H1 (cell line): ENCODE measurements around the gene ARHGEF3. TPM values are rescaled to one million over a fixed set of nuclear protein-coding genes. Genes with fewer than 3 reads are reported as not detected.

Experiments used
- CTCF ChIA-PET: fragments of 300-600 bp; sonication (Branson Sonifier 250); formaldehyde crosslinking; loops from one replicate; lab custom pipeline; 2021; ENCODE audit not compliant: partially characterized antibody; lab: Charles Lee
- POLR2A ChIA-PET: fragments of 300-600 bp; sonication (Branson Sonifier 250); formaldehyde crosslinking; loops from one replicate; lab custom pipeline; 2021; ENCODE audit warnings: inconsistent platforms; ENCODE audit not compliant: partially characterized antibody; lab: Charles Lee
- DNase-seq, 2 experiments: peaks; one replicate each; pipeline versions ENCODE4 v3.0.0 to v3.0.0-alpha.2; 2010 to 2022; ENCODE audit warnings: low spot score in 2 of 2, low read depth in 1 of 2, mixed read lengths in 1 of 2
- FAIRE-seq: peaks from 2 replicates; lab custom pipeline; 2011; peaks lifted over from hg19 to GRCh38; lab: Jason Lieb, UNC
- H2AFZ ChIP-seq: 2 replicates; pipeline ENCODE4 v1.8.1; 2012; ENCODE audit warnings: low read length, inconsistent platforms
- H2AK5ac ChIP-seq: 2 replicates; pipeline ENCODE4 v1.6.1; 2013; ENCODE audit warnings: low read depth, low read length
- H2BK120ac ChIP-seq: replicated peaks from 2 replicates; pipeline ENCODE3; 2013; ENCODE audit warnings: low read depth, low read length, inconsistent platforms
- H2BK12ac ChIP-seq: 2 replicates; pipeline ENCODE4 v1.6.1; 2013; ENCODE audit warnings: low read depth, low read length
- H2BK15ac ChIP-seq: 2 replicates; pipeline ENCODE4 v1.6.1; 2013; ENCODE audit warnings: low read length
- H2BK20ac ChIP-seq: 2 replicates; pipeline ENCODE4 v1.6.1; 2013; ENCODE audit warnings: low read length
- H2BK5ac ChIP-seq: 2 replicates; pipeline ENCODE4 v1.6.1; 2013; ENCODE audit warnings: low read depth, low read length
- H3K14ac ChIP-seq: 2 replicates; pipeline ENCODE4 v1.6.1; 2013; ENCODE audit warnings: inconsistent platforms; ENCODE audit not compliant: insufficient read length
- H3K18ac ChIP-seq: 2 replicates; pipeline ENCODE4 v1.6.1; 2013; ENCODE audit warnings: low read length; ENCODE audit errors: extremely low read depth
- H3K23ac ChIP-seq: 2 replicates; pipeline ENCODE4 v1.6.1; 2013; ENCODE audit warnings: inconsistent platforms; ENCODE audit not compliant: insufficient read length
- H3K23me2 ChIP-seq: 2 replicates; pipeline ENCODE4 v1.6.1; 2013; ENCODE audit warnings: low read depth, low read length
- H3K27ac ChIP-seq: 2 replicates; pipeline ENCODE4 v1.6.1; 2011; ENCODE audit warnings: low read depth, low read length, inconsistent platforms
- H3K27me3 ChIP-seq, 4 experiments: replicated peaks in 1 of 4; 1 replicate in 1 of 4; 2 replicates in 3 of 4; pipeline versions ENCODE4 v1.6.1 to v1.8.1; 2011 to 2013; ENCODE audit warnings: low read length in 3 of 4, mild to moderate bottlenecking in 3 of 4, inconsistent platforms in 2 of 4, mixed read lengths in 2 of 4, moderate library complexity in 1 of 4; ENCODE audit not compliant: control insufficient read depth in 3 of 4, insufficient read depth in 3 of 4; ENCODE audit errors: extremely low read depth in 1 of 4
- H3K36me3 ChIP-seq, 4 experiments: 2 replicates each; pipeline versions ENCODE4 v1.6.1 to v1.8.1; 2011 to 2013; ENCODE audit warnings: mild to moderate bottlenecking in 4 of 4, low read length in 3 of 4, moderate library complexity in 2 of 4, control low read depth in 1 of 4, inconsistent platforms in 1 of 4; ENCODE audit not compliant: insufficient read depth in 4 of 4, control insufficient read depth in 2 of 4
- H3K4ac ChIP-seq: replicated peaks from 2 replicates; pipeline ENCODE3; 2013; ENCODE audit warnings: low read length, low read depth, mixed read lengths, inconsistent platforms; ENCODE audit not compliant: insufficient read length
- H3K4me1 ChIP-seq, 4 experiments: replicated peaks in 1 of 4; 1 replicate in 1 of 4; 2 replicates in 3 of 4; pipeline versions ENCODE4 v1.6.1 to v1.8.1; 2011 to 2013; ENCODE audit warnings: low read length in 3 of 4, inconsistent platforms in 2 of 4, mixed read lengths in 1 of 4; ENCODE audit not compliant: insufficient read depth in 4 of 4, control insufficient read depth in 3 of 4
- H3K4me2 ChIP-seq, 2 experiments: 2 replicates each; pipeline versions ENCODE4 v1.6.1 to v1.8.1; 2011 to 2013; ENCODE audit warnings: low read depth in 2 of 2, low read length in 2 of 2, control low read depth in 1 of 2, inconsistent platforms in 1 of 2, mild to moderate bottlenecking in 1 of 2; ENCODE audit not compliant: insufficient read depth in 1 of 2
- H3K4me3 ChIP-seq, 4 experiments: fragments of 200-600, 300-600 bp in 1 of 4; sonication (generic), shearing (Covaris generic), sonication (Bioruptor Twin) in 1 of 4; 2 replicates each; pipeline versions ENCODE4 v1.5.1 to v1.8.1; 2011 to 2016; ENCODE audit warnings: low read length in 4 of 4, low read depth in 3 of 4, control low read depth in 2 of 4, inconsistent platforms in 2 of 4, mild to moderate bottlenecking in 2 of 4, mixed read lengths in 1 of 4, moderate library complexity in 1 of 4; ENCODE audit not compliant: insufficient read depth in 2 of 4; ENCODE audit errors: extremely low read depth in 1 of 4
- H3K56ac ChIP-seq: replicated peaks from 2 replicates; pipeline ENCODE3; 2013; ENCODE audit warnings: low read depth, mild to moderate bottlenecking, mixed read lengths, low read length, inconsistent platforms; ENCODE audit not compliant: insufficient read length
- H3K79me1 ChIP-seq: 2 replicates; pipeline ENCODE4 v1.6.1; 2013; ENCODE audit warnings: low read depth, low read length, control low read depth
- H3K79me2 ChIP-seq, 2 experiments: 2 replicates each; pipeline versions ENCODE4 v1.6.1 to v1.8.1; 2012 to 2013; ENCODE audit warnings: low read length in 2 of 2, mild to moderate bottlenecking in 2 of 2, inconsistent platforms in 1 of 2; ENCODE audit not compliant: insufficient read depth in 2 of 2, control insufficient read depth in 1 of 2
- H3K9ac ChIP-seq, 4 experiments: replicated peaks in 1 of 4; 1 replicate in 1 of 4; 2 replicates in 3 of 4; pipeline versions ENCODE4 v1.6.1 to v1.8.1; 2011 to 2013; ENCODE audit warnings: low read depth in 3 of 4, low read length in 3 of 4, control low read depth in 2 of 4, mild to moderate bottlenecking in 2 of 4, moderate library complexity in 2 of 4, inconsistent platforms in 1 of 4; ENCODE audit errors: extremely low read depth in 1 of 4
- H3K9me3 ChIP-seq, 2 experiments: 2 replicates each; pipeline versions ENCODE4 v1.6.1 to v1.8.1; 2012 to 2013; ENCODE audit warnings: mild to moderate bottlenecking in 2 of 2, moderate library complexity in 2 of 2, control low read depth in 1 of 2, inconsistent platforms in 1 of 2, low read depth in 1 of 2, low read length in 1 of 2, mixed read lengths in 1 of 2; ENCODE audit not compliant: insufficient read depth in 2 of 2
- H4K20me1 ChIP-seq, 2 experiments: replicated peaks in 1 of 2; 2 replicates each; pipeline versions ENCODE3 to v1.8.1; 2011 to 2013; ENCODE audit warnings: inconsistent platforms in 2 of 2, low read length in 2 of 2, mild to moderate bottlenecking in 1 of 2; ENCODE audit not compliant: insufficient read depth in 2 of 2, control insufficient read depth in 1 of 2
- H4K5ac ChIP-seq: 2 replicates; pipeline ENCODE4 v1.6.1; 2013; ENCODE audit warnings: low read length, low read depth, mixed read lengths, inconsistent platforms; ENCODE audit not compliant: insufficient read length
- H4K8ac ChIP-seq: 2 replicates; pipeline ENCODE4 v1.8.0; 2013; ENCODE audit warnings: mild to moderate bottlenecking, moderate library complexity, low read length, inconsistent platforms; ENCODE audit not compliant: insufficient read depth; ENCODE audit errors: extremely low read depth
- H4K91ac ChIP-seq: replicated peaks from 2 replicates; pipeline ENCODE3; 2013; ENCODE audit warnings: low read length, mixed read lengths, inconsistent platforms; ENCODE audit not compliant: insufficient read length
- CHD1 ChIP-seq: IDR thresholded peaks from 2 replicates; pipeline ENCODE4 v1.6.1; 2012; ENCODE audit warnings: low read depth, low read length, improper control_type of control experiment
- GABPA ChIP-seq: IDR thresholded peaks from 2 replicates; pipeline ENCODE4 v1.6.1; 2011; ENCODE audit warnings: mild to moderate bottlenecking, low read length, moderate library complexity, borderline replicate concordance; ENCODE audit not compliant: insufficient read depth
- HDAC6 ChIP-seq: IDR thresholded peaks from one replicate; pipeline ENCODE4 v1.7.1; 2012; ENCODE audit warnings: low read depth, mild to moderate bottlenecking, inconsistent platforms, low read length, moderate library complexity
- KDM5A ChIP-seq: fragments of 200-600 bp; IDR thresholded peaks from 2 replicates; pipeline ENCODE4 v1.7.1; 2012; ENCODE audit warnings: mild to moderate bottlenecking, low read length, inconsistent platforms, mixed read lengths
- MAX ChIP-seq: IDR thresholded peaks from 2 replicates; pipeline ENCODE4 v1.6.1; 2012; ENCODE audit warnings: inconsistent platforms
- NANOG ChIP-seq: IDR thresholded peaks from 2 replicates; pipeline ENCODE4 v1.6.1; 2011; ENCODE audit warnings: low read length, low read depth, mild to moderate bottlenecking, inconsistent platforms; ENCODE audit not compliant: insufficient read depth, poor library complexity, severe bottlenecking
- RBBP5 ChIP-seq: IDR thresholded peaks from 2 replicates; pipeline ENCODE4 v1.7.1; 2012; ENCODE audit warnings: low read depth, mild to moderate bottlenecking, inconsistent platforms, low read length, moderate library complexity, borderline replicate concordance
- SP2 ChIP-seq: IDR thresholded peaks from 2 replicates; pipeline ENCODE4 v1.6.1; 2012; ENCODE audit warnings: mild to moderate bottlenecking, low read length, inconsistent platforms
- SP4 ChIP-seq: IDR thresholded peaks from 2 replicates; pipeline ENCODE4 v1.6.1; 2012; ENCODE audit warnings: low read length, inconsistent platforms
- TAF7 ChIP-seq: optimal IDR thresholded peaks from 2 replicates; pipeline ENCODE3; 2011; ENCODE audit warnings: low read depth, mild to moderate bottlenecking, inconsistent platforms, low read length, moderate library complexity, borderline replicate concordance
- WGBS, 2 experiments: shearing (Covaris generic) in 1 of 2; methylation state at CpG; one replicate each; pipeline versions ENCODE4 v1.1.6 to v1.1.7; 2013 to 2015; ENCODE audit warnings: low lambda C conversion rate in 2 of 2, mixed read lengths in 2 of 2, inconsistent platforms in 1 of 2, low coverage in 1 of 2, missing lambda C conversion rate in 1 of 2; ENCODE audit not compliant: insufficient replicate concordance in 2 of 2, insufficient coverage in 1 of 2, insufficient read length in 1 of 2; ENCODE audit errors: extremely low coverage in 1 of 2, missing lambda C conversion rate in 1 of 2; 5-methylcytosine and 5-hydroxymethylcytosine counted together
- polyA plus RNA-seq, 7 experiments: library from polyadenylated mRNA; depleted of rRNA in 3 of 7; stranded (reverse) in 5 of 7; unstranded in 2 of 7; fragments of >200 nt in 5 of 7; fragments of 200-250 nt in 2 of 7; gene quantifications; 1 replicate in 5 of 7; 2 replicates in 1 of 7; 4 replicates in 1 of 7; pipeline versions ENCODE4 v1.2.1 to v1.2.3, GENCODE V29; 2011 to 2013; ENCODE audit warnings: missing spikeins in 2 of 7, mixed read lengths in 2 of 7
- total RNA-seq: library from RNA; stranded (reverse); fragmentation: NEBNext Ultra II Directional; extraction: Animal tissue kit (Norgen Biotek cat#: 25700); gene quantifications from 2 replicates; pipeline ENCODE4 v1.2.1, GENCODE V29; 2021
- TF ChIP-seq, protein P1 (sequence below): IDR thresholded peaks from 2 replicates; pipeline ENCODE4 v1.6.1; 2012; ENCODE audit warnings: inconsistent platforms

The ARHGEF3 gene
- total and polyA plus RNA-seq, 2 of the 8 experiments (the other 6 are each of a cell fraction or from before 2014, with no cell fraction given), result 2.8 to 6.0 TPM

GRCh38 chr3:56751056-56751707, 50.6 kb downstream of the ARHGEF3 start:
- Histone ChIP-seq H3K9me3 (no peaks in the 10 kb centered on the region), H3K56ac (no peak overlapping the region), H3K4ac (no peak overlapping the region), H3K23ac (no peak overlapping the region), H3K27me3 (no peaks in the 10 kb centered on the region), H4K5ac (no peak overlapping the region), H4K8ac (no peak overlapping the region), H3K18ac (no peak overlapping the region), H2BK20ac (no peak overlapping the region)
- 89% methylated on average over 5 of the region's 5 CpGs; no CpG with 5 or more reads in 1 of the 2 experiments for WGBS, 2 experiments
- TF ChIP-seq MAX, result no peak
- no peak for TF ChIP-seq SP4
- no peak for TF ChIP-seq GABPA
- no peak for TF ChIP-seq TAF7
- TF ChIP-seq KDM5A, result no peak
- no peak for TF ChIP-seq SP2
- TF ChIP-seq CHD1, result no peak
- TF ChIP-seq, protein P1, sequence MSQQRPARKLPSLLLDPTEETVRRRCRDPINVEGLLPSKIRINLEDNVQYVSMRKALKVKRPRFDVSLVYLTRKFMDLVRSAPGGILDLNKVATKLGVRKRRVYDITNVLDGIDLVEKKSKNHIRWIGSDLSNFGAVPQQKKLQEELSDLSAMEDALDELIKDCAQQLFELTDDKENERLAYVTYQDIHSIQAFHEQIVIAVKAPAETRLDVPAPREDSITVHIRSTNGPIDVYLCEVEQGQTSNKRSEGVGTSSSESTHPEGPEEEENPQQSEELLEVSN, result no peak
- no peak for TF ChIP-seq NANOG
- no peak for TF ChIP-seq RBBP5
- TF ChIP-seq HDAC6, result no peak
- TF ChIP-seq, all 59 proteins: peak for 0
- Histone ChIP-seq H3K23me2 (0 out of 2 replicates have a peak, but pooled peaks cover 1% of the 10 kb centered on the region), H3K4me3 (no peak overlapping the region), H3K4me2 (no peak overlapping the region), H3K27ac (no peak overlapping the region), H3K79me2 (no peaks in the 10 kb centered on the region), H2BK5ac (no peak overlapping the region), H4K91ac (no peak overlapping the region), H2AK5ac (no peak overlapping the region), H3K36me3 (no peaks in the 10 kb centered on the region), H2BK15ac (no peak overlapping the region), H2BK120ac (no peak overlapping the region), H4K20me1 (no peaks in the 10 kb centered on the region), H3K14ac (no peak overlapping the region), H3K4me1 (no peaks in the 10 kb centered on the region), H2BK12ac (no peak overlapping the region), H3K79me1 (no peaks in the 10 kb centered on the region), H2AFZ (no peak overlapping the region), H3K9ac (no peak overlapping the region)
- DNase-seq (no peak), FAIRE-seq (no peak)
- POLR2A ChIA-PET, result interaction anchor here (1.9 kb wide), 1 partner anchor 14 kb away, joined by 4 read pairs; no protein-coding TSS in a partner anchor
- CTCF ChIA-PET, result interaction anchor here (1.2 kb wide), 1 partner anchor 236 kb away, joined by 5 read pairs; no protein-coding TSS in a partner anchor
